HG02571 (cell line): Measurements from ENCODE around the gene SLC25A41.

Source experiments
- ATAC-seq: cut with Tn5 transposase; IDR thresholded peaks from one replicate; pipeline ENCODE4 v1.9.1; 2021; ENCODE audit warnings: mild to moderate bottlenecking, moderate library complexity; ENCODE audit not compliant: unreplicated experiment

SLC25A41 gene

GRCh38 chr19:6376512-6377190 is 56.9 kb downstream of the SLC25A41 start:
- ATAC-seq, result no peak
